HG02973 (cell line): ENCODE data around the gene PRR36.
A peak's percentile ranks its signal among the peaks of the same experiment; 100 is the strongest.
"Not testable (repeated sequence)": the region's sequence is repeated elsewhere in the genome, so short reads cannot be mapped to it uniquely, and the experiment has no call there.

Experiments used
- ATAC-seq: cut with Tn5 transposase; IDR thresholded peaks from one replicate; pipeline ENCODE4 v1.9.1; 2021; ENCODE audit warnings: moderate library complexity; ENCODE audit not compliant: unreplicated experiment

PRR36 gene

GRCh38 chr19:7874076-7874896 is at the start of gene PRR36:
Gene PRR36 (minus strand): TSS chr19:7874390. CDS start chr19:7873689, 701 bp downstream.
- no peak for ATAC-seq

GRCh38 chr19:7923295-7924191 is 49.4 kb upstream of the PRR36 start:
- ATAC-seq, result no peak

- no peak for ATAC-seq
Observed at GRCh38 chr19:7922836-7923195, 48.6 kb upstream of the PRR36 start.

GRCh38 chr19:7921967-7922835 is 48.0 kb upstream of the PRR36 start:
- ATAC-seq, result no peak

- ATAC-seq, result no peak
Observed at GRCh38 chr19:7921302-7921966, 47.2 kb upstream of the PRR36 start.

GRCh38 chr19:7920519-7921301 is 46.5 kb upstream of the PRR36 start:
- ATAC-seq, result peak; percentile 31

- peak; percentile 42 for ATAC-seq
Observed at GRCh38 chr19:7919610-7920518, 45.7 kb upstream of the PRR36 start, which contains the start of gene SNAPC2. Gene SNAPC2 (plus strand): TSS chr19:7920338. CDS start chr19:7920367, 29 bp downstream.

GRCh38 chr19:7918615-7919421 is 44.6 kb upstream of the PRR36 start:
- no peak for ATAC-seq

- ATAC-seq, result not testable (repeated sequence)
Observed at GRCh38 chr19:7918062-7918614, 43.9 kb upstream of the PRR36 start.

GRCh38 chr19:7917267-7918061 is 43.3 kb upstream of the PRR36 start:
- no peak for ATAC-seq

- no peak for ATAC-seq
Observed at GRCh38 chr19:7916955-7917266, 42.7 kb upstream of the PRR36 start.

GRCh38 chr19:7916103-7916954 is 42.1 kb upstream of the PRR36 start:
- no peak for ATAC-seq

GRCh38 chr19:7915250-7916102 is 41.3 kb upstream of the PRR36 start:
- no peak for ATAC-seq

GRCh38 chr19:7914598-7915045 is 40.4 kb upstream of the PRR36 start, which contains the start of gene TGFBR3L:
Gene TGFBR3L (plus strand): TSS chr19:7914830.
- ATAC-seq, result no peak

- no peak for ATAC-seq
Observed at GRCh38 chr19:7914099-7914498, 39.9 kb upstream of the PRR36 start.
